ENCODE data around the gene CEL.
"Not testable (repeated sequence)": the region's sequence is repeated elsewhere in the genome, so short reads cannot be mapped to it uniquely, and the experiment has no call there.

DNA sequence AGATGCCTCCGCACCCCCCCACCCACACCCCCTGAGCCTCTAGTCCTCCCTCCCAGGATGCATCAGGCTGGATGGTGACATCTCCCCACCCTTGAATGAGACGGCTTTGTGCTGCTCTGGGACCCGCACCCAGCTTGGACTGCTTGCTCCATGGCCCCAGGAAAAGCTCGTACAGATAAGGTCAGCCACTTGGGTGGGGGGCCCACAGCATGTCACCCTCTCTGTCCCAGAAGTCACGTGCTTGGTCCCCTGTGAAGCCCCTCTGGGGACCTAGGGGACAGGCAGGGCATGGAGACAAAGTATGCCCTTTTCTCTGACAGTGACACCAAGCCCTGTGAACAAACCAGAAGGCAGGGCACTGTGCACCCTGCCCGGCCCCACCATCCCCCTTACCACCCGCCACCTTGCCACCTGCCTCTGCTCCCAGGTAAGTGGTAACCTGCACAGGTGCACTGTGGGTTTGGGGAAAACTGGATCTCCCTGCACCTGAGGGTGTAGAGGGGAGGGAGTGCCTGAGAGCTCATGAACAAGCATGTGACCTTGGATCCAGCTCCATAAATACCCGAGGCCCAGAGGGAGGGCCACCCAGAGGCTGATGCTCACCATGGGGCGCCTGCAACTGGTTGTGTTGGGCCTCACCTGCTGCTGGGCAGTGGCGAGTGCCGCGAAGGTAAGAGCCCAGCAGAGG lies 20.3 kb downstream of the CEL start:
- TF ChIP-seq POLR2A, POLR2AphosphoS5 (IDR thresholded peaks at IDR 0.05; ENCODE audit: low read depth, low read length): not testable (repeated sequence)

Measured in GM12891 (cell line).